Adrenal gland (tissue), 12 donors: ENCODE results near the gene ADGRL2. TPM values are rescaled to one million over a fixed set of nuclear protein-coding genes. Genes with fewer than 3 reads are reported as not detected.
"Not testable (repeated sequence)": the region's sequence is repeated elsewhere in the genome, so short reads cannot be mapped to it uniquely, and the experiment has no call there.

Experiments
- DNase-seq, 7 donors: peaks; one replicate each; pipeline ENCODE4 v3.0.0-alpha.2; 2019 to 2020
- H3K27ac ChIP-seq, 5 donors: fragments of 200-600 bp; sonication (generic) in 4 of 5; 1 replicate in 3 of 5; 2 replicates in 2 of 5; pipeline versions ENCODE4 v1.5.1 to v1.8.0; 2016 to 2020; ENCODE audit warnings: mild to moderate bottlenecking in 1 of 5
- H3K27me3 ChIP-seq: fragments of 200-600 bp; 2 replicates; pipeline ENCODE4 v1.8.0; 2021
- H3K36me3 ChIP-seq, 2 donors: fragments of 200-600 bp; replicated peaks in 1 of 2; 1 replicate in 1 of 2; 2 replicates in 1 of 2; pipeline versions ENCODE4 v1.5.1 to v1.8.0; 2018 to 2022
- H3K4me1 ChIP-seq, 2 donors: fragments of 200-600 bp; replicated peaks in 1 of 2; 1 replicate in 1 of 2; 2 replicates in 1 of 2; pipeline versions ENCODE4 v1.5.1 to v1.8.0; 2018 to 2021
- H3K4me3 ChIP-seq, 4 donors: fragments of 200-600 bp; sonication (generic) in 3 of 4; one replicate each; pipeline ENCODE4 v1.5.1; 2016 to 2018
- H3K9me3 ChIP-seq, 3 donors: fragments of 200-600 bp; sonication (generic) in 1 of 3; replicated peaks in 1 of 3; 1 replicate in 2 of 3; 2 replicates in 1 of 3; pipeline versions ENCODE4 v1.5.1 to v1.8.0; 2016 to 2021
- CTCF ChIP-seq, 6 experiments: fragments of 450-650 bp in 4 of 6; fragments of 200-600 bp in 2 of 6; sonication (generic) in 1 of 6; IDR thresholded peaks; 1 replicate in 5 of 6; 2 replicates in 1 of 6; pipeline versions ENCODE4 v1.5.1 to v1.8.0; 2016 to 2021; ENCODE audit warnings: antibody characterized with exemption in 6 of 6, mild to moderate bottlenecking in 2 of 6, moderate library complexity in 1 of 6
- POLR2A ChIP-seq, 2 donors: fragments of 450-650 bp; IDR thresholded peaks; one replicate each; pipeline ENCODE4 v1.6.1; 2017; ENCODE audit warnings: antibody characterized with exemption in 2 of 2, mild to moderate bottlenecking in 2 of 2, moderate library complexity in 1 of 2
- WGBS, 4 donors: extraction: QIAGEN DNeasy Blood & Tissue Kit in 2 of 4; methylation state at CpG; one replicate each; pipeline versions ENCODE4 v1.1.5 to v1.1.7; 2013 to 2017; 5-methylcytosine and 5-hydroxymethylcytosine counted together
- intact Hi-C, 2 donors: fragments of 100-400 bp; cut with DNase I; formaldehyde crosslinking; loops; one replicate each; pipeline versions ENCODE4 v1.14.1 to v1.15.0; 2022 to 2023
- polyA plus RNA-seq, 3 donors: library from polyadenylated mRNA; stranded (reverse); fragments of 200-250 nt in 2 of 3; fragments of 350-450 nt in 1 of 3; fragmentation: Illumina TruSeq in 1 of 3; extraction: RNeasy Lipid Tissue Mini Kit (QIAGEN cat#74804) in 1 of 3; gene quantifications; one replicate each; pipeline ENCODE4 v1.2.3, GENCODE V29; 2013 to 2014
- total RNA-seq, 9 donors: library from RNA; depleted of rRNA in 4 of 9; stranded (reverse); fragments of >200 nt in 4 of 9; fragments of 120-200 nt in 1 of 9; fragmentation: NEBNext Ultra II Directional in 1 of 9; extraction: Animal tissue kit (Norgen Biotek cat#: 25700) in 1 of 9; gene quantifications; one replicate each; pipeline versions ENCODE4 v1.1.0 to v1.2.4, GENCODE V29; 2013 to 2023
- donor health status: healthy with polysubstance abuse.
- donor health status: Bipolar disorder and iron deficiency.
- donor health status: DM: yes; HTN: yes; CAD: no.
- donor health status: DM: no; HTN: no; CAD: no.
- donor health status: DM: no; HTN: no; CAD: no.
- donor health status: DM: yes; HTN: yes; CAD: no.

The ADGRL2 gene
- total and polyA plus RNA-seq, 12 donors, result 24.2 to 170 (median 58.9) TPM

GRCh38 chr1:81867235-81867634 lies 66.5 kb downstream of the ADGRL2 start:
- TF ChIP-seq POLR2A (IDR thresholded peaks at IDR 0.05), result no peak
- TF ChIP-seq CTCF (IDR thresholded peaks at IDR 0.05), result no peak
- WGBS, 4 donors, result 0 to 26% (median 11%) methylated on average over 1 of the region's 1 CpG
- H3K9me3 ChIP-seq, result no peaks in the 10 kb centered on the region
- H3K4me1 ChIP-seq, result peaks cover 0 to 29% of the 10 kb centered on the region in 2 donors
- H3K4me3 ChIP-seq, result no peak overlapping the region
- no peaks in the 10 kb centered on the region for H3K27me3 ChIP-seq
- no peak overlapping the region for H3K27ac ChIP-seq
- H3K36me3 ChIP-seq, result no peaks in the 10 kb centered on the region
- DNase-seq, result no peak
- intact Hi-C loops, result no loop called here

- Histone ChIP-seq H3K27me3 (no peaks in the 10 kb centered on the region), H3K36me3 (no peaks in the 10 kb centered on the region), H3K27ac (no peak overlapping the region), H3K9me3 (no peaks in the 10 kb centered on the region), H3K4me1 (peaks cover 15 to 44% of the 10 kb centered on the region in 2 donors), H3K4me3 (no peak overlapping the region)
- no peak for DNase-seq
- intact Hi-C loops, result no loop called here
- no peak for TF ChIP-seq CTCF (IDR thresholded peaks at IDR 0.05)
- WGBS, 4 donors, result 82 to 87% (median 86%) methylated on average over 2 of the region's 2 CpGs
These were observed 68.6 kb downstream of the ADGRL2 start for GRCh38 chr1:81869307-81869706.

- intact Hi-C loops, H3K36me3 ChIP-seq, H3K27ac ChIP-seq, H3K9me3 ChIP-seq, H3K4me3 ChIP-seq, H3K27me3 ChIP-seq, DNase-seq: not testable (repeated sequence)
- peaks cover 21 to 46% of the 10 kb centered on the region in 2 donors for H3K4me1 ChIP-seq
- 89 to 100% (median 98%) methylated on average over 2 to 3 of the region's 3 CpGs for WGBS, 4 donors
These were observed 70.4 kb downstream of the ADGRL2 start for GRCh38 chr1:81871091-81871490.

GRCh38 chr1:81873946-81874345 lies 73.2 kb downstream of the ADGRL2 start:
- Histone ChIP-seq H3K4me3 (no peak overlapping the region), H3K4me1 (peaks cover 36 to 59% of the 10 kb centered on the region in 2 donors), H3K27me3 (no peaks in the 10 kb centered on the region), H3K9me3 (peaks cover 0 to 8% (median 0%) of the 10 kb centered on the region in 3 donors), H3K36me3 (no peaks in the 10 kb centered on the region), H3K27ac (no peak overlapping the region)
- intact Hi-C loops, result no loop called here
- 29 to 37% (median 32%) methylated on average over 1 of the region's 1 CpG for WGBS, 4 donors
- no peak for TF ChIP-seq POLR2A (IDR thresholded peaks at IDR 0.05)
- no peak for TF ChIP-seq CTCF (IDR thresholded peaks at IDR 0.05)
- no peak for DNase-seq

GRCh38 chr1:81874461-81874860 lies 73.7 kb downstream of the ADGRL2 start:
- Histone ChIP-seq H3K27ac (no peak overlapping the region), H3K4me3 (no peak overlapping the region), H3K36me3 (no peaks in the 10 kb centered on the region), H3K9me3 (peaks cover 0 to 10% (median 0%) of the 10 kb centered on the region in 3 donors), H3K27me3 (no peaks in the 10 kb centered on the region), H3K4me1 (peaks cover 36 to 64% of the 10 kb centered on the region in 2 donors)
- intact Hi-C loops, result no loop called here
- TF ChIP-seq POLR2A (IDR thresholded peaks at IDR 0.05) (no peak), CTCF (IDR thresholded peaks at IDR 0.05) (no peak)
- WGBS, 4 donors, result 86 to 95% (median 90%) methylated on average over 1 of the region's 1 CpG
- DNase-seq, result no peak
